Measurements from ENCODE around the gene CNTNAP5.

GRCh38 chr2:124354466-124354865 lies 329.4 kb downstream of the CNTNAP5 start:
- TF ChIP-seq CTCF (IDR thresholded peaks at IDR 0.05; ENCODE audit: low read length) (no peak), EZH2phosphoT487 (IDR thresholded peaks at IDR 0.05; ENCODE audit: low read length) (no peak), EZH2 (optimal IDR thresholded peaks at IDR 0.05; ENCODE audit: low read depth, low read length) (no peak)

All from MM.1S (cell line).